Skeletal muscle cell (primary cell): ENCODE data around the gene PLEKHG3.

Source experiments
- DNase-seq: peaks from one replicate; pipeline ENCODE4 v3.0.0-alpha.2; 2010; ENCODE audit warnings: low read depth
- H3K4me3 ChIP-seq: 2 replicates; pipeline ENCODE4 v1.5.1; 2011; ENCODE audit warnings: low read depth, mild to moderate bottlenecking, control low read depth, low read length, moderate library complexity

The PLEKHG3 gene

DNA sequence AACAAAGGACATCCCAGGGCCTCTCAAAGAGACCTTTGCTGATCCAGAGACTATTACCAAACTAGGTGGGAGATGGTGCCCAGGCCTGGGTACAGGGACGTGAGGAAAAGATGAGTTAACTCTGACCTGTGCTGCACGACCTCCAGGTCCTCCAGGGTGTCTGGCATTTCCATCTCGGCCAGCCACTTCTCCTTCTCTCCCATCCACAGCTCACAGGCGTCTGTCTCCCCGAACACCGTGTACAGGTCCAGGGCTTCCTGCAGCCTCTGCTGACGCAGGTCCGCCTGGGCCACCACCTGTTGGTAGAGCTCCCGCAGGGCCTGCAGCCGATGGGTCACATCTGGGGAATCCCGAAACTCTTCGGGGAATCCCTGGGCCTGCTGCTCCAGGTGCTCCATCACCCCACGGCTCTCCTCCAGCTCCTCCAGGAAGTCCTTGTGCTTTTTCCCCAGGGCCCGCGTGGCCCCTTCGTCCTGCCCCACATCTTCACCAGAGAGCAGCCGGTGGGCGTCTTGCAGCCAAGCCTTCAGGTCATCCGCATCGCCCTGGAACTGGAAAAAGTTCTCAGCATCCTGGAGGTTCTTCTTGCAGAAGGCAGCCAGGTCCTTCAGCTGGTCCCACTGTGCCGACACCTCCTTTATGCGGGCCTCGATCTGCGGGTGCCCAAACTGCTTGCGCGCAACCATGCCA is 88.8 kb downstream of the PLEKHG3 start:
- no peak overlapping the region for H3K4me3 ChIP-seq
- no peak for DNase-seq

DNA sequence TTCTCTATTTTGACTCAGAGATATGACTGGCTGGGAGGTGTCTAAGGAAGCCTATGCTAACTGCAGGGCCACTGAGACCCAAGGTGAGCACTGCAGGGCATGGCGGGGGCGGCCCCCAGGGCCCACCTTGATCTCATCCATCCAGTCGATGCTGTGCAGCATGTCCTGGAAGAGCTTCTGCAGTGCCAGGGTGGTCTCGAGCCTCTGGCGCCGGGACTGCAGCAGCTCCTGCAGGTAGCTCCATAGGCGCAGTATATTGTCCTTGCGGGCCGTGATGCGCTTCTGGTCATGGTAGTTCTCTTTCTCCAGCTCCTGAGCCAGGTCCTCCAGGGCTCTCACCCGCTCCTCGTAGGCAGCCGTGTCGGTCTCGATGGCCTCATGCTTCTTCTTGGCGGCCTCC is 91.0 kb downstream of the PLEKHG3 start:
- no peak for DNase-seq
- no peak overlapping the region for H3K4me3 ChIP-seq

DNA sequence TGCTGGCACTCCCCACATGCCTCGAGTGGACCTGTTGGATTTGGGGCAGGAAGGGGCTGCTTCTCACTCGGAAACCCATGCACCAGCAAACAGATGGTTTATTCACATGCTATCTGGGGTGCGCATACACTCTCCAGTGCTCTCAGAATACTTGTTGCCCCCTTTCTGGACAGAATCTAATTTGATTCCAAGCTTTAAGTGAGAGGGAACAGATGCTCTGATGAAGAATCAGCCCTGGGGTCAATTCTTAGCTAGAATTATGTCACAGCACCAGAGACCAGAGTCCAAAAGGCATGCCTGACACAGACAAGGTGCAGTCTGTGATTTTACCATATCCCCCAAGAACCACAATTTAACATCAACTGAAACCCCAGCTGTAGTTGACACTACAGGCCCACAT is 91.7 kb downstream of the PLEKHG3 start:
- no peak overlapping the region for H3K4me3 ChIP-seq
- no peak for DNase-seq

DNA sequence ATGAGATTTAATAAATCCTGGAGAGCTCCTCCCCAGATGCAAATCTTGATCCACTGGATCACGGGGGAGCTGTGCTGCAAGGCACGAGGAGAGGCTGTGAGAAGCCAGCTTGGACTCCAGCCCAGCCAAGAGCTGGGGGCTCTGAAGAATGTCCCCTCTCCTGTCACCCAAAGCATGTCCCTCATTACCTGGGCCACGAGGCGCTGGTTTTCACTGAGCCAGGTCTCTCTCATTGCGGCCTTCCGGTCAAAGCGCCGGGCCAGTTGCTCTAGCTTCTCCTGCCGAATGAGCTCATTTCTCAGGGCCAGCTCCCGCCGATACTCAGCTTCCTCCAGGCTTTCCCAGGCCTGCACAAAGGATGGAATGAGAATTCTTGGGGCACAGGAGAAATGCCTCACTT is 92.1 kb downstream of the PLEKHG3 start:
- H3K4me3 ChIP-seq = no peak overlapping the region
- no peak for DNase-seq

DNA sequence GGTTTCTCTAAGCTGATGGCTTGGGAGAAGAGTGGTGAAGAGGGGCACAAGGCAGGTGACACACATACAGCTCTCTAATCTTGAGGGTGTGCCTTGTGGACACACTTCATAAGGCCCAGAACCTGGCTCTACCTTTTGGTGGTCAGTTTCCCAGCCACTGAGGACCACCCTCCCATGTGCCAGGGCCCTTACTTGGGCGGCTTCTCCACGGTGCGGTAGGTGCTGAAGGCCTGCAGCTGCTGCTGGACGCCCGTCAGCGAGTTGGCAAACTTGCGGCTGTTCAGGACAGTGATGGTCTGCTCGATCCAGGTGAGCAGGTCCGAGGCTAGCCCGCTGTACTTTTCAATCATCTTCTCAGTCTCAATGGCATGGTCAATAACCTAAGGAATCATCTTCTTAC is 95.3 kb downstream of the PLEKHG3 start:
- no peak overlapping the region for H3K4me3 ChIP-seq
- DNase-seq = no peak
